ENCODE results near the gene CT47A1. TPM values are rescaled to one million over a fixed set of nuclear protein-coding genes. Genes with fewer than 3 reads are reported as not detected.

The CT47A1 gene
- not detected in 5 replicates for total RNA-seq (2022; extraction: Qiagen RNA extraction)

DNA sequence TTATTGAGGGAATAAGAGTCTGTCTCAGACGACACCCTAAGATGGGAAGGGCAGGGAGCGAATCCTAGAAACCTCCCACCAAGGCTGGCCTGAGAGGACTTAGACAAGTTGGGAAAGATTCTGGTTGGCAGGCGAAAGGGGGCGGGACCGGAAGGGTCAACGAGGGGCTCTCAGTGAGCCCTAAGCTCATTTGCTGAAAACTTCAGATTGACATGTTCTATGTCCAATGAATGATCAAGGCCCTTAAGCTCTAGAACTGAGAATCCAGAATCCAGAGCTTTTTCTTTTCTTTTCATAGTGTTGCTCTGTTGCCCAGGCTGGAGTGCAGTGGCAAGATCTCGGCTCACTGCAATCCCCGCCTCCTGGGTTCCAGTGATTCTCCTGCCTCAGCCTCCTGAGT lies at the start of gene CT47A1:
TSS of gene CT47A1 (minus strand) at position 101 of the 400 bp plus-strand sequence. CDS start 231 bp downstream, outside the sequence.

DNA sequence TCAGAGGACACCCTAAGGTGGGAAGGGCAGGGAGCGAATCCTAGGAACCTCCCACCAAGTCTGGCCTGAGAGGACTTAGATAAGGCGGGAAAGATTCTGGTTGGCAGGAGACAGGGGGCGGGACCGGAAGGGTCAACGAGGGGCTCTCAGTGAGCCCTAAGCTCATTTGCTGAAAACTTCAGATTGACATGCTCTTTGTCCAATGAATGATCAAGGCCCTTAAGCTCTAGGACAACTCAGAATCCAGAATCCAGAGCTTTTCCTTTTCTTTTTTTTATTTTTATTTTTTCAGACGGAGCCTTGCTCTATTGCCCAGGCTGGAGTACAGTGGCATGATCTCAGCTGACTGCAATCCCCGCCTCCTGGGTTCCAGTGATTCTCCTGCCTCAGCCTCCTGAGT lies 29.1 kb downstream of the CT47A1 start, which contains the start of gene CT47A7:
TSS of gene CT47A7 (minus strand) at position 101 of the 400 bp plus-strand sequence. CDS start 255 bp downstream, outside the sequence.

Other genes starting within 250 kb of the CT47A1 start
- gene CT47B1, start 109.9 kb downstream of the CT47A1 start, total RNA-seq (2022; extraction: Qiagen RNA extraction): not detected in 5 replicates
- not detected in 5 replicates for gene CT47A11, start 48.6 kb downstream of the CT47A1 start, total RNA-seq (2022; extraction: Qiagen RNA extraction)
- not detected in 5 replicates for gene CT47A10, start 43.7 kb downstream of the CT47A1 start, total RNA-seq (2022; extraction: Qiagen RNA extraction)
- not detected in 5 replicates for gene CT47A9, start 38.9 kb downstream of the CT47A1 start, total RNA-seq (2022; extraction: Qiagen RNA extraction)
- not detected in 5 replicates for gene CT47A8, start 34.0 kb downstream of the CT47A1 start, total RNA-seq (2022; extraction: Qiagen RNA extraction)
- gene CT47A7, start 29.2 kb downstream of the CT47A1 start, total RNA-seq (2022; extraction: Qiagen RNA extraction): not detected in 5 replicates
- gene CT47A6, start 24.3 kb downstream of the CT47A1 start, total RNA-seq (2022; extraction: Qiagen RNA extraction): not detected in 5 replicates
- not detected in 5 replicates for gene CT47A5, start 19.4 kb downstream of the CT47A1 start, total RNA-seq (2022; extraction: Qiagen RNA extraction)
- not detected in 5 replicates for gene CT47A4, start 14.6 kb downstream of the CT47A1 start, total RNA-seq (2022; extraction: Qiagen RNA extraction)
- not detected in 5 replicates for gene CT47A3, start 9.7 kb downstream of the CT47A1 start, total RNA-seq (2022; extraction: Qiagen RNA extraction)
- gene CT47A2, start 4.8 kb downstream of the CT47A1 start, total RNA-seq (2022; extraction: Qiagen RNA extraction): not detected in 5 replicates
- 1.8 to 2.8 TPM (median 2.4 TPM) in 5 replicates for gene GLUD2, start 61.9 kb upstream of the CT47A1 start, total RNA-seq (2022; extraction: Qiagen RNA extraction)

Measured in A549 treated with Mapracorat at 1 μM for 4 hours (cell line).